ENCODE data around the gene PLA2G4B.

PLA2G4B gene

GRCh38 chr15:41872166-41872747 is 33.6 kb downstream of the PLA2G4B start:
- DNase-seq: no peak

- peak; percentile 49 for DNase-seq
Observed at GRCh38 chr15:41873711-41874110, 35.1 kb downstream of the PLA2G4B start.

GRCh38 chr15:41874736-41875135 is 36.1 kb downstream of the PLA2G4B start:
- no peak for DNase-seq

GRCh38 chr15:41876007-41876406 is 37.4 kb downstream of the PLA2G4B start:
- no peak for DNase-seq

- DNase-seq: no peak
Observed at GRCh38 chr15:41876689-41877088, 38.0 kb downstream of the PLA2G4B start.

- DNase-seq: peak; percentile 36
Observed at GRCh38 chr15:41877631-41878354, 39.1 kb downstream of the PLA2G4B start.

GRCh38 chr15:41878355-41878699 is 39.7 kb downstream of the PLA2G4B start:
- peak; percentile 57 for DNase-seq

GRCh38 chr15:41879321-41879845 is 40.7 kb downstream of the PLA2G4B start:
- no peak for DNase-seq

- DNase-seq: no peak
Observed at GRCh38 chr15:41880156-41880877, 41.7 kb downstream of the PLA2G4B start.

GRCh38 chr15:41881086-41881485 is 42.4 kb downstream of the PLA2G4B start:
- no peak for DNase-seq

- no peak for DNase-seq
Observed at GRCh38 chr15:41881550-41881919, 42.9 kb downstream of the PLA2G4B start.

- no peak for DNase-seq
Observed at GRCh38 chr15:41881920-41882688, 43.5 kb downstream of the PLA2G4B start.

GRCh38 chr15:41882689-41883483 is 44.2 kb downstream of the PLA2G4B start:
- DNase-seq: no peak

- DNase-seq: no peak
Observed at GRCh38 chr15:41883484-41883825, 44.8 kb downstream of the PLA2G4B start.

- DNase-seq: no peak
Observed at GRCh38 chr15:41884458-41884857, 45.8 kb downstream of the PLA2G4B start.

GRCh38 chr15:41885321-41885720 is 46.7 kb downstream of the PLA2G4B start:
- no peak for DNase-seq

- no peak for DNase-seq
Observed at GRCh38 chr15:41885841-41886240, 47.2 kb downstream of the PLA2G4B start.

- no peak for DNase-seq
Observed at GRCh38 chr15:41886741-41887140, 48.1 kb downstream of the PLA2G4B start.

- no peak for DNase-seq
Observed at GRCh38 chr15:41887161-41887560, 48.5 kb downstream of the PLA2G4B start.

GRCh38 chr15:41887893-41888292 is 49.2 kb downstream of the PLA2G4B start:
- no peak for DNase-seq

GRCh38 chr15:41888662-41889253 is 50.1 kb downstream of the PLA2G4B start:
- DNase-seq: no peak

- DNase-seq: no peak
Observed at GRCh38 chr15:41890050-41890690, 51.5 kb downstream of the PLA2G4B start.
